Endometrial microvascular endothelial cells (primary cell): ENCODE results near the gene PRX. TPM values are rescaled to one million over a fixed set of nuclear protein-coding genes. Genes with fewer than 3 reads are reported as not detected.
"Not testable (repeated sequence)": the region's sequence is repeated elsewhere in the genome, so short reads cannot be mapped to it uniquely, and the experiment has no call there.

Experiments used
- in situ Hi-C: cut with HindIII; loops from 2 replicates; pipeline ENCODE4 v1.10.0; 2017; ENCODE audit warnings: low sequenced_read_pairs, low pct_unique_long_range_greater_than_20kb; ENCODE audit errors: inconsistent ontology term
- total RNA-seq: library from RNA; depleted of rRNA; stranded (reverse); fragments of >200 nt; gene quantifications from one replicate; pipeline ENCODE4 v1.2.3, GENCODE V29; 2015; ENCODE audit errors: inconsistent ontology term

The PRX gene
- total RNA-seq, 1 donor from 2014 or later = 2.8 TPM

DNA sequence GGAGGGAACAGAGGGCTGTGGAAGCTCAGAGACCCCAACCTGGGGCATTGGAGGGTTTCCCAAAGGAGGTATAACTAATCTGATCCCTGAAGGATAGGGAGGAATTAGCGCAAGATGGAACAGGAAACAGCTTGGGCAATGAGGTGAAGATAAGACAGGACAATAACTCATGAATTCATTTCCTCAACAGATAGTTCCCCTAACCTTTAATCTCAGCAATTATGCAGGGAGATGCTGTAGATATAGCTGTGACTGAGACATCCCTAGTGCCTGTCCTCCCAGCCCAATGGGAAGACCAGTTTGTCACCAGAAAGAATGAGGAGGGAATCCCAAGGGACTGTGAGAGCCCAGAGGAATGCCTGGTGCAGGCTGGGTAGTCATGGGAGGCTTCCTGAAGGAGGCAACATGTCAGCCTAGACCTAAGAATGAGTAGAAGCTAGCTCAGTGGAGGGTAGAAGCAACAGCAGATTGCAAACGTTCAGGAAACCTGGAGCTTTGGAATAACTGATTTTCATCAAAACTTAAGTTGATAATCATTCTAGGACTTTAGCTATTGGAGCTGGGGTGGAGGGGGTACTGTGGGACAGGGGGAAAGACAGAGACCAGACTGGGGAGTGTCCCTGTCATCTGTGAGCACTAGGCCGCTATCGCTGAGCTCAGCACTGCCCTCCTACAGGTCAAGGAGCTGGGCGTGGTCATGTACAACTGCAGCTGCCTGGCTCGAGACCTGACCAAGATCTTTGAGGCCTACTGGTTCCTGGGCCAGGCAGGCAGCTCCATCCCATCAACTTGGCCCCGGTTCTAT lies 42.0 kb downstream of the PRX start:
- in situ Hi-C loops = no loop called here

DNA sequence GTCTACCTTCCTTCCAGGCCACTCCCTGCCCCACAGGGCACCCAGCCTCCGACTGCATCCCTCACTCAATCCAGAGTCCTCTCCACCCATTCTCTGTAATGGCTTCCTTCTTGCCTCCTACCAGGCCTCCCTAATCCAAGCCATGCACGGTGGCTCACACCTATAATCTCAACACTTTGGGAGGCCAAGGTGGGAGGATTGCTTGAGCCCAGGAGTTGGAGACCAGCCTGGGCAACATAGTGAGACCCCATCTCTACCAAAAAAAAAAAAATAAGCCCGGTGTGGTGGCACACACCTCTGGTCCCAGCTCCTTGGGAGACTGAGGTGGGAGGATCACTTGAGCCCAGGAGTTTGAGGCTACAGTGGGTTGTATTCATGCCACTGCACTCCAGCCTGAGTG lies 42.9 kb downstream of the PRX start:
- in situ Hi-C loops = not testable (repeated sequence)

DNA sequence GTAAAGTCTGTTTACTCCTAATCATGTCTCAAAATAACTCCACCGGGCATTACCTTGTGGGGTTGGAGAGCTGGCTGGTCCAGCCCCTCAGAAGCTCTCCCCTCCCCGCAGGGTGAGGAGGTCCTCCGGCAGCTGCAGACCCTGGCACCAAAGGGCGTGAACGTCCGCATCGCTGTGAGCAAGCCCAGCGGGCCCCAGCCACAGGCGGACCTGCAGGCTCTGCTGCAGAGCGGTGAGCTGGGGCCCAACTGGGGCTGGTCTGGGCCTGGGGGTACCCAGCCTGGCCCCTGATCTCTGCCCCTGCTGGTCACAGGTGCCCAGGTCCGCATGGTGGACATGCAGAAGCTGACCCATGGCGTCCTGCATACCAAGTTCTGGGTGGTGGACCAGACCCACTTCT lies 43.4 kb downstream of the PRX start:
- in situ Hi-C loops = no loop called here

DNA sequence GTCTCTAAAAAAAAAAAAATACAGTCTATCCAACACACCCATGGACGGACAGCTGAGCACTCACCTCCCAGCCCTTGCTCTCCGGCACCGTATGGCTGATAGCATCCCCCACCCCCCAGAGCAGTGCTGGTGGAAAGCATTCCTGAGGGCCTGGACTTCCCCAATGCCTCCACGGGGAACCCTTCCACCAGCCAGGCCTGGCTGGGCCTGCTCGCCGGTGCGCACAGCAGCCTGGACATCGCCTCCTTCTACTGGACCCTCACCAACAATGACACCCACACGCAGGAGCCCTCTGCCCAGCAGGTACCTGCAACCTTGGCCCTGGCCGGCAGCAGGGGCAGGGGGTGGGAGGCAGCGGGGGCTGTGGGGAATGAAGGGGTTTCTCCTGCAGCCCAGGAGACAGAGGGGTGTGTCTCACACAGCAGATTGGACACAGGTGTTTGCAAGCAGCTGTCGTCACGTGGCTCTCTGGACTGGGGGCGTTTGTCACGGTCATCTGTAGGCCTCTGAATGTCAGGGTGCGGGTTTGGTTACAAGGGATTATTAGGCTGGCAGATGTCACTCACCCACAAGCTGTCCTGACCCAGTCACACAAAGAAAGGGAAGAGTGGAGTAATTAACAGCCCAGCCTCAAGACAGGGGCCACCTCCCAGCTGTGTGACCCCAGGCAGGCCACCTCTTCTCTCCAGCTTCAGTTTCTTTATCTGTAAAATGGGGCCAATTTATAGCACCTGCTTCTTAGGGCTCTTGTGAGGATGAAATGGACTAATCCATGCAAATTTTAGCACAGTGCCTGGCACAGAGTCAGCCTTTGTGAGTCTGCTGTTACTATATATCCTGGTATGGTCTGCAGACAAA lies 45.4 kb downstream of the PRX start:
- in situ Hi-C loops = no loop called here

DNA sequence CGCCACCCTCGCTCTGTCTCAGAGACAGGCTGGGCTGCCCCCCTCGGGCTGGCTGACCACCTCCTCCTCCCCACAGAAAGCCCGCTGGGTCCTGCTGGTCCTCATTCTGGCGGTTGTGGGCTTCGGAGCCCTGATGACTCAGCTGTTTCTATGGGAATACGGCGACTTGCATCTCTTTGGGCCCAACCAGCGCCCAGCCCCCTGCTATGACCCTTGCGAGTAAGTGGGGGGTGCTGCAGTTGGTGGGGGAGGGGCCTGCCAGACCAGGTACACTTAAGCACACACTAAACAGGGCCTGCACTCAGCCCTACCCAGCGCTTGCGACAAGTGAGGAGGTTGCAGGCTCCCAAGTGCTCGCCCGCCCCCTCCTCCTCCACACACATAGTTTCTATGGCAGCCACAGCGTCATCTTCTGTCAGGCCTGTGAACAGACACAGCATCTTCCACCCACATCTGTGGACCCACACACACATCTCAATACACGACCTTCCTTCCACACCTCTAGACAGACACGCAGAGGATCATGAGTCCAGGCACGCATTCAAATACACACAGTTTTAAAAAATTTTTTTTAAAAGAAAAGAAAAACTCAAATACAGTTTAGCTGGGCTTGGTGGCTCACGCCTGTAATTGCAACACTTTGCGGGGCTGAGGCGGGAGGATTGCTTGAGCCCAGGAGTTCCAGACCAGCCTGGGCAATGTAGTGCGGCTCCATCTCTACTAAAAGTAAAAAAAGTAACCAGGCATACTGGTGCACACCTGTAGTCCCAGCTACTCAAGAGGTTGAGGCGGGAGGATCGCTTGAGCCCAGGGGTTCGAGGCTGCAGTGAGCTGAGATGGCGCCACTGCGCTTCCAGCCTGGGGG lies 46.2 kb downstream of the PRX start:
- in situ Hi-C loops = no loop called here

DNA sequence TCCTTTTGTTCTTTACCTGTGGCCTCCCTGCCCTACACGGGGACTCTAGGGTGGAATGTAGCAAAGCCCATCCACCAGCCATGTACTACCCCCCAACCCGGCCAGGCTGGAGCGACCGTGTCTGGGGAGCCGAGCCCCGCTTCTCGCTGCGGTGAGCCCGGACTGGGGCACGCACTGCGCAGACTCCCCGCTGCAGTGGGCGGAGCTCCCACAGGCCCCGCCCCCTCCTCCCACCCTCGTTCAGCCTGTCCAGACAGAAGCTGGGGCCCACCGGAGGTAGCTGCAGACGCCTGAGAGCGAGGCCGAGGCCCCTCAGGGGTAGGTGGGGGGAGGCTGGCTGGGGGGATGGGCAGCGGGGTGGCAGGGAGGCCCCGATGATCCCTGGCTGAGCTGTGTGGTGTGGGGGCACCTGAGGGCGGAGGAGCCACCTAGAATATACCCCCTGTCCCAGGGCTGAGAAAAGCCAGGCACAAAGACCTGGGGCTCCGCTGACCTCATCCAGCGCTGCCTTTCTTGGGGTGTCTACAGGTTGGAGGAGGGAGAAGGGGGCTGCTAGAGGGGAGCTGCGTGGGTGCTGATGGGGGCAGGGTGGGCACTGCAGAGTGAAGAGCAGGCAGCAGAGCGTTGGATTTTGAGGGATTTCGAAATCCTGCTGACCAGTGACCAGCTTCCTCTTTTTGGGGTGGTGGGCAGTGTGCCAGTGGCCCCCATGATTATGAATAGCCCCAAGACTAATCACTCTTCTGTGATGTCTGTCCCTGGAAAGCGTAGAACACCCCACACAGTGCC lies 47.4 kb downstream of the PRX start:
- in situ Hi-C loops = no loop called here

DNA sequence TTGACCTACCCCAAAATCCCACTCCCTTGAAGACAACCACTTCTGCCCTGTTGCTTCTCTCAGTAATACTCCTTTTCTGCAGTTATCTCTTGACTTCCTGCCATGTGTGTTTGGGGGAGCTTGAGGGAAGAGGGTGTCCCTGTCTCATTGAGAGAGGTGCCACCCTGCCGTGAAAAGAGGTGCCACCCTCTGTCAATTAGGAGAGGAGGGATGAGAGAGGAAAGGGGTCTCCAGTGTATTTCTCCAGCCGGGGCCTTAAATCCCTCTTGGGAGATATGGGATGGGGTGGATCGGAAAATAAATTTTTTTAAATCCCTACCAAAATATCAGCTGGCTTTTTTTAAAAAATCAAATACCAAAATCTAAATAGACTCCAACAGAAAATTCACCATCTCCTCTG lies 48.2 kb downstream of the PRX start:
- in situ Hi-C loops = no loop called here

DNA sequence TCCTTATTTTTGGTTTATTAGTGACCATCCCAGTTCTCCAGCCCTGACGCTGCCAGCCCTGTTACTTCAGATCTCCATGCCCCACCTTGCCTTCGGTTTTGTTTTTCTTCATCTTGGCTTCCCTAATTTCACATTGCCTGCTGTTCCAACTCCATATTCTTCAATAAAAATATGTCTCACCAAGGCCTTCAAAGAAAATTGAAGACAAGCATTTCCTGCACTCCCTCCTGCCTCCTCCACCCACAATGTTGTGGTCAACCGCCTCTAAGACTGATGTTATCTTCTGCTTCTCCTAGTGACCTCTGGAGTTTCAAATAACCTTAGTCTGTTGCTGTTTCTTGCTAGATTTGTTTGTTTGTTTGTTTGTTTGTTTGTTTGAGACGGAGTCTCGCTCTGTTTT lies 50.1 kb downstream of the PRX start:
- in situ Hi-C loops = no loop called here

DNA sequence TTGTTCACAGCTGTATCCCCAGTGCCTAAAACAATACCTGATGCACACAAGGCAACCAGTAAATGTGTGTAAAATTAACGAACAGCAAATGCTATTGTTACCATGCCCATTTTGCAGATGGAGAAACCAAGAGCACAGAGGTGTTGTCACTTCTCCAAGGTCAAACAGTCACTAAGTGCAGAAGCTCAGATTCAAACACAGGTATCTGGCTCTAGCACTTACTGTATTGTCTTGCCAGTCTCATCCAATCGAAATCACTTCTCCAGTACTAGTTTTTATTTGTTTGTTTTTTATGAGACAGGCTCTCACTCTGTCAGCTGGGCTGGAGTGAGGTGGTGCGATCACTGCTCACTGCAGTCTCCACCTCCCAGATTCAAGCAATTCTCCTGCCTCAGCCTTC lies 51.0 kb downstream of the PRX start:
- in situ Hi-C loops = no loop called here

DNA sequence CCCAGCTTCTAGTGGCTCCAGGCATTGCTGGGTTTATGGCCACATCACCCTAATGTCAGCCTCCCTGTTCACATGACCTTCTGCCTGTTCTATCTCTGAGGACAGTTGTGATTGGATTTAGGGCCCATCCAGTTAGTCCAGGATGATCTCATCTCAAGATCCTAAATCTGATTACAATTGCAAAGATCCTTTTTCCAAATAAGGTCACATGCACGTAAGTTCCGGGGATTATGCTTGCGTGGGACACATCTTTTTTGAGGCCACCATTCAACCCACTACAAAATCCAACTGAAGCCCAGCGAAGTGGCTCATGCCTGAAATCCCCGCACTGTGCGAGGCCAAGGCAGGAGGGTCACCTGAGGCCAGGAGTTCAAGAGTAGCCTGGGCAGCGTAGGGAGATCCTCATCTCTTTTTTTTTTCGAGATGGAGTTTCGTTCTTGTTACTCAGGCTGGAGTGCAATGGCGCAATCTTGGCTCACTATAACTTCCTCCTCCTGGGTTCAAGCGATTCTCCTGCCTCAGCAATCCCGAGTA lies 52.4 kb downstream of the PRX start:
- in situ Hi-C loops = no loop called here

DNA sequence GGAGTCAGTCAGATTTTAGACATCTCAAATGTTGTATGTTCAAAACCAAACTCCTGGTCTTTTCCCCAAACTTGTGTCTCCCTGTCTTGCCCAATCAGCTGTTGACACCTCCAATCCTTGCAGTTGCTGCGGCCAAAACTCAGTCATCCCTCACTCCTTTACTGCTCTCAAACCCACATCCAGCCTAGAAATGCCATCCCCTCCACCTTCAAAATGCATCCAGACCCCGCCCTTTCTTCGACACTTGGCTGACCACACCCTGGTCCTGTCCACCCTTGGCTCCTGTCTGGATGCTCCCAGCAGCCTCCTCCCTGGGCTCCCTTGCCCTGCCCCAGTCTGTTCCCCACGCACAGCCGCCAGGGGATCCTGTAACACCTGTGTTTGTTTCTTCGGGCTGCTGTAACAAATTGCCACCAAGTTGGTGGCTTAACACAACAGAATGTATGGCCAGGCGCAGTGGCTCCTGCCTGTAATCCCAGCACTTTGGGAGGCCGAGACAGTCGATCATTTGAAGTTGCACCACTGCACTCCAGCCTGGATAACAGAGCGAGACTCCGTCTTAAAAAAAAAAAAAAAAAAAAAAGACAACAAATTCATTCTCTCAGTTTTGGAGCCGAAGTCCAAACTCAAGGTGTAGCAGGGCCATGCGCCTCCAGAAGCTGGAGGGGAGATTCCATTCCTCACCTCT lies 53.0 kb downstream of the PRX start:
- in situ Hi-C loops = no loop called here

DNA sequence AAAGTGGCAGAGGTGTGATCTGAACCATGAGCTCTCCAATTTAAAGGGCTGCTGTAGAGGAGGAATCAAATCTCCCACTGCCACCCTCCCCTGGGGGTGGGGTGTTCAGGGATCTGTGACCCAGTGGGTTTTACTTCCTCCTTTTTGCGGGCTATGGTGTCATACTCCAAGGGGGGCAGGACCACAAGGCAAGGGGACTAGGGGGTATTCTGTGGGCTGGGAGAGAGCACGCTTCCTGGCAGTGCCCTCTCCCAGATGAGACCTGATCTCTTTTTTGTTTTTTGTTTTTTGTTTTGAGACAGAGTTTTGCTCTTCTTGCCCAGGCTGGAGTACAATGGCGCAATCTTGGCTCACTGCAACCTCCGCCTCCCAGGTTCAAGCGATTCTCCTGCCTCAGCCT lies 54.4 kb downstream of the PRX start:
- in situ Hi-C loops = no loop called here

DNA sequence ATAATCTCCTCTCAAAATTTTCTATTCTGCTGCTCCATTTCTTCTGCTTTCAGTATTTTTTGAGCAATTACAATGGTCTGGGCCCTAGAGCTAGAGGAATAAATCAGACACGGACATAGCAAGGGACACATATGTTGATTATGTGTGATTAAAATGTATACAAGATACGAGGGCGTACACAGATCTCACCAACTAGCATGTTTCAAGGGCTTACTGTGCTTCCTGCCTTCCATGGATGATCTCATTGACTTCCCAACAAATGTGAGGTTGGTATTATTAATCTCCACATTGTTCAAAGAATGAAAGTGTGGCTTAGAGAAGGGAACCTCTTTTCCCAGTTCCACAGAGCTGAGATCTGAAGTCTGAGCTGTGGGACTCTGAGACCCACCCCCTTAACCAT lies 55.5 kb downstream of the PRX start:
- in situ Hi-C loops = no loop called here

DNA sequence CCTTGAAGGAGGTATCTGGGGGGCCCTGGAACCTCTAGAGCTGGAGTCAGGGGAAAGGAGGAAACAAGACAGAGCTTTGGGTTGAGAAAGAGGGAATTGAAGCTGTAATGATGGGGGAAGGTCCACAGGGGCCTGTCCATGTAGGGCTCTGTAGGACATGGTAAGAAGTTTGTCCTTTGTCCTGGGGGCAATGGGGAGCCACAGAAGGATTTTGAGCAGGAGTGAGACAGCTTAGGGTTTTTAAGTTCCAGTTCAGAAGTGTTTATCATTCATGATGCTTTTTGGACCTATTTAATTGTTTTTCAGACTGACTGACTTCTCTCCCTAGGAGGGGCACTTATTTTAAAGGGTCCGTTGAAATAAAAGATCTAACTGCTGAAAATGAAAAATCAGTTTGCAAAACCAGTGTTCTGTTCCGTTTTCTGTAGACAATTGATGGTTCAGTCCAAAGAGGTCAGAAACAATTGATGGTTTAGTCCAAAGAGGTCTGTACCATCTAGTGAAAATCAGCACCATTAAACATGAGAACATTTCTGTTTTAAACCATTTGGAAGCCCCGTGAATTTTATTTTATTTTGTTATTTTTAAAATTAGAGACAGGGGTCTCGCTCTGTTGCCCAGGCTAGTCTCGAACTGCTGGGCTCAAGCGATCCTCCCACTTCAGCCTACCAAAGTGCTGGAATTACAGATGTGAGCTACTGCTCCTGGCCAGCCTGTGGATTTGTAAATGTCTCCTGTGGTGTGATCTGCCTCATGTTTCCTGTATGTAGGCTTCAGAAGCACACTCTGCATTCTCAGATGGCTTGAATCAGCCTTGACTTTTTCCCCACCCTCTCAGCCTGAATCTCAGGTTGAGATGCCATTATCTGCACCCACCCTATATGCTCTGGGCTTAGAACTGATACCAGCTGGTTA lies 56.2 kb downstream of the PRX start:
- in situ Hi-C loops = no loop called here

DNA sequence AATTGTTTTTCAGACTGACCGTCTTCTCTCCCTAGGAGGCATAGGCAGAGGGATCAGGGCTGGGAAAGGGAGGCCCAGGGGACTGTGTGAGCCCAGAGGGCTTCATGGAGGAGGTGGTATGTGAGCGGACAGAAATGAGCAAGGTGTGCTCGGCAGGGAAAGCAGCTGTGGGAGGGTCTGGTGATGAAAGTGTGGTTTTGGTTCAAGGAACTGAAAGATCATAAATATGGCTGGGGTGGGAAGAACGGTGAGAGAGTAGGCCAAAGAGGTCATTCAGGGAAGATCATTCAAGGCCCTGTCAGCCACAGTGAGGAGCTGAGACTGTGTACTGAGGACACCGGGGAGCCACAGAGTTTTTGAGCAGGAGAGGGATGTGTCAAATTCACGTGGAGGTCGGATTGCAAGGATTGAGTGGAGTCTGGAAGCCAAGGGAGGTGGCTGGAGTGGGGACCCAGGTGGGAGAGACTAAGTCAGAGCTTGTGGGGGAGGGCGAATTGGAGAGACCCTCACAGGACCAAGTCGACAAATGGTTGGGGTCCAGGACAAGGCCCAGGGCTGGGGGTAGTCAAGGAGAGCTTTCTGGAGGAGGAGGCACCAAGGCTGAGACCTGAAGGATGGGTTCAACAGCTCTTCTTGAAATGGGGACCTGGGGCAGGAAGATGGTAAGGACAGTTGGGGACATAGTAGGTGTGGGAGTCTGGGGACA lies 57.0 kb downstream of the PRX start:
- in situ Hi-C loops = no loop called here

DNA sequence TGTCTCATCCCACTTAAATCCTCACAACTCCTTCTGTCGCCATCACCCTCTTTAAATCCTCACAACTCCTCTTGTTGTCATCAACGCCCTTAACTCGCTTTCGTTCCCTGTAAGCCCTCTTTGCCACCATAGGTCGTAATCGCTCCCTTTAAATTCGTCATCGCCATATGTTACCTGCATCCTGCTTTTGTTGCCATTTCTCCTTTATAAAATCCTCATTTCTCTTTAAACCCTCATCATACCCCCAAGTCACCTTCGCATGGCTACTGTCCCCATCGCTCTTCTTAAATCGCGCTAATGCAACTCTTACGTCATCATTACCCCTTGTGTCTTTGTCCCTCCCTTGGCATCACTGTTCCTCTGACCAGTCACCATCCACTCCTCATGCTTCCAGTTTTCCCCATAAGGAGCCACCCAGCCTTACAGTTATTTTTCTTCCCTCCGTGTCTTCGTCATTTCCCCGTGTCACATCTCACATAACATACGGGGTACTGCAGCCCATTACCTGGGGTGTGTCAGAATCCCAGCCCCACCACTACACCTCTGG lies 64.1 kb downstream of the PRX start:
- in situ Hi-C loops = no loop called here
